Keratinocyte (primary cell): ENCODE measurements around the gene DEXI.

Experiments used
- EZH2 ChIP-seq: IDR thresholded peaks from one replicate; pipeline ENCODE4 v1.6.1; 2012; ENCODE audit warnings: inconsistent platforms, mild to moderate bottlenecking, low read length, moderate library complexity
- TF ChIP-seq, protein P1 (sequence below), 3 experiments: IDR thresholded peaks in 1 of 3; conservative IDR thresholded peaks in 1 of 3; optimal IDR thresholded peaks in 1 of 3; 2 replicates in 2 of 3; 3 replicates in 1 of 3; pipeline versions ENCODE3 to v1.5.1; 2011; ENCODE audit warnings: low read length in 3 of 3, mild to moderate bottlenecking in 3 of 3, moderate library complexity in 2 of 3, control low read depth in 1 of 3, inconsistent platforms in 1 of 3; ENCODE audit not compliant: insufficient read depth in 2 of 3; ENCODE audit errors: extremely low read depth in 1 of 3

- TF ChIP-seq, protein P1, sequence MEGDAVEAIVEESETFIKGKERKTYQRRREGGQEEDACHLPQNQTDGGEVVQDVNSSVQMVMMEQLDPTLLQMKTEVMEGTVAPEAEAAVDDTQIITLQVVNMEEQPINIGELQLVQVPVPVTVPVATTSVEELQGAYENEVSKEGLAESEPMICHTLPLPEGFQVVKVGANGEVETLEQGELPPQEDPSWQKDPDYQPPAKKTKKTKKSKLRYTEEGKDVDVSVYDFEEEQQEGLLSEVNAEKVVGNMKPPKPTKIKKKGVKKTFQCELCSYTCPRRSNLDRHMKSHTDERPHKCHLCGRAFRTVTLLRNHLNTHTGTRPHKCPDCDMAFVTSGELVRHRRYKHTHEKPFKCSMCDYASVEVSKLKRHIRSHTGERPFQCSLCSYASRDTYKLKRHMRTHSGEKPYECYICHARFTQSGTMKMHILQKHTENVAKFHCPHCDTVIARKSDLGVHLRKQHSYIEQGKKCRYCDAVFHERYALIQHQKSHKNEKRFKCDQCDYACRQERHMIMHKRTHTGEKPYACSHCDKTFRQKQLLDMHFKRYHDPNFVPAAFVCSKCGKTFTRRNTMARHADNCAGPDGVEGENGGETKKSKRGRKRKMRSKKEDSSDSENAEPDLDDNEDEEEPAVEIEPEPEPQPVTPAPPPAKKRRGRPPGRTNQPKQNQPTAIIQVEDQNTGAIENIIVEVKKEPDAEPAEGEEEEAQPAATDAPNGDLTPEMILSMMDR (optimal IDR thresholded peaks at IDR 0.05 in 1 of 3, IDR thresholded peaks at IDR 0.05 in 1 of 3, conservative IDR thresholded peaks at IDR 0.05 in 1 of 3; ENCODE audit: extremely low read depth in 1 of 3, insufficient read depth in 2 of 3, low read length in 3 of 3), result no peak
- no peak for TF ChIP-seq EZH2
Observed at GRCh38 chr16:10980813-10981212, 38.5 kb upstream of the DEXI start.
